HEK293T (cell line): ENCODE results near the gene NUDT16L1.

ENCODE experiments used
- ARNT ChIP-seq: fragments of 450-650 bp; IDR thresholded peaks from 2 replicates; pipeline ENCODE4 v1.6.1; 2017; ENCODE audit warnings: mild to moderate bottlenecking
- BHLHE40 ChIP-seq: fragments of 450-650 bp; IDR thresholded peaks from 2 replicates; pipeline ENCODE4 v1.6.1; 2016; ENCODE audit warnings: mild to moderate bottlenecking, moderate library complexity, borderline replicate concordance
- CTBP1 ChIP-seq: fragments of 450-650 bp; IDR thresholded peaks from 2 replicates; pipeline ENCODE4 v1.6.1; 2016; ENCODE audit warnings: borderline replicate concordance
- ELF4 ChIP-seq: fragments of 450-650 bp; IDR thresholded peaks from 2 replicates; pipeline ENCODE4 v1.6.1; 2017; ENCODE audit warnings: antibody characterized with exemption
- FOXA1 ChIP-seq: fragments of 450-650 bp; IDR thresholded peaks from 2 replicates; pipeline ENCODE4 v1.6.1; 2016; ENCODE audit warnings: mild to moderate bottlenecking
- FOXK2 ChIP-seq: fragments of 450-650 bp; IDR thresholded peaks from 2 replicates; pipeline ENCODE4 v1.6.1; 2016; ENCODE audit warnings: mild to moderate bottlenecking
- FOXM1 ChIP-seq: fragments of 450-650 bp; IDR thresholded peaks from 2 replicates; pipeline ENCODE4 v1.6.1; 2017; ENCODE audit warnings: mild to moderate bottlenecking, borderline replicate concordance
- L3MBTL2 ChIP-seq: fragments of 450-650 bp; conservative IDR thresholded peaks from 2 replicates; pipeline ENCODE4 v1.6.1; 2016; ENCODE audit warnings: mild to moderate bottlenecking
- NFRKB ChIP-seq: fragments of 450-650 bp; IDR thresholded peaks from 2 replicates; pipeline ENCODE4 v1.6.1; 2016; ENCODE audit warnings: mild to moderate bottlenecking, moderate library complexity
- PKNOX1 ChIP-seq: fragments of 450-650 bp; IDR thresholded peaks from 2 replicates; pipeline ENCODE4 v1.6.1; 2016
- SP1 ChIP-seq: fragments of 450-650 bp; IDR thresholded peaks from 2 replicates; pipeline ENCODE4 v1.6.1; 2017
- SUZ12 ChIP-seq: fragments of 450-650 bp; IDR thresholded peaks from 2 replicates; pipeline ENCODE4 v1.6.1; 2016; ENCODE audit warnings: mild to moderate bottlenecking
- TARDBP ChIP-seq: fragments of 450-650 bp; IDR thresholded peaks from 2 replicates; pipeline ENCODE4 v1.6.1; 2016
- ZNF384 ChIP-seq: fragments of 450-650 bp; IDR thresholded peaks from 2 replicates; pipeline ENCODE4 v1.6.1; 2016

- TF ChIP-seq ARNT (no peak), TARDBP (no peak), FOXM1 (no peak), PKNOX1 (no peak), ELF4 (no peak), NFRKB (no peak), SUZ12 (no peak), ZNF384 (no peak), L3MBTL2 (no peak), SP1 (no peak), FOXK2 (no peak), BHLHE40 (no peak), CTBP1 (no peak), FOXA1 (no peak)
Measured at GRCh38 chr16:4668313-4668960, 24.9 kb upstream of the NUDT16L1 start.
